Measurements from ENCODE around the gene CCNK.

Gene CCNK

GRCh38 chr14:99532310-99532709, 51.1 kb downstream of the CCNK start:
- DNase-seq, result no peak

GRCh38 chr14:99534333-99534732, 53.1 kb downstream of the CCNK start:
- DNase-seq, result no peak
- H3K27ac ChIP-seq, result peak overlapping the region; percentile 52; the same call in 1 of the 2 replicates
- H3K27me3 ChIP-seq (ENCODE audit: insufficient read depth, low read depth, severe bottlenecking), result no peaks in the 10 kb centered on the region
- H3K9me3 ChIP-seq (ENCODE audit: severe bottlenecking), result no peaks in the 10 kb centered on the region
- no peak for TF ChIP-seq CTCF (IDR thresholded peaks at IDR 0.05; ENCODE audit: low read depth, low read length)
- H3K4me3 ChIP-seq (ENCODE audit: low read depth, low read length), result no peak overlapping the region
- H3K36me3 ChIP-seq, result peaks cover 26% of the 10 kb centered on the region

More at GRCh38 chr14:99532310-99532709, 51.1 kb downstream of the CCNK start:
- Histone ChIP-seq H3K9me3 (ENCODE audit: severe bottlenecking) (no peaks in the 10 kb centered on the region), H3K36me3 (peaks cover 30% of the 10 kb centered on the region), H3K27me3 (ENCODE audit: insufficient read depth, low read depth, severe bottlenecking) (no peaks in the 10 kb centered on the region), H3K4me3 (ENCODE audit: low read depth, low read length) (no peak overlapping the region), H3K27ac (no peak overlapping the region)
- no peak for TF ChIP-seq CTCF (IDR thresholded peaks at IDR 0.05; ENCODE audit: low read depth, low read length)

- no peak for TF ChIP-seq CTCF (IDR thresholded peaks at IDR 0.05; ENCODE audit: low read depth, low read length)
- no peaks in the 10 kb centered on the region for H3K9me3 ChIP-seq (ENCODE audit: severe bottlenecking)
- peak; percentile 58 for DNase-seq
- H3K27me3 ChIP-seq (ENCODE audit: insufficient read depth, low read depth, severe bottlenecking), result no peaks in the 10 kb centered on the region
- H3K36me3 ChIP-seq, result peaks cover 23% of the 10 kb centered on the region
- H3K27ac ChIP-seq, result peak overlapping the region; percentile 52
- H3K4me3 ChIP-seq (ENCODE audit: low read depth, low read length), result no peak overlapping the region
These were observed 53.7 kb downstream of the CCNK start for GRCh38 chr14:99534863-99535262.

- TF ChIP-seq CTCF (IDR thresholded peaks at IDR 0.05; ENCODE audit: low read depth, low read length), result no peak
- no peaks in the 10 kb centered on the region for H3K9me3 ChIP-seq (ENCODE audit: severe bottlenecking)
- no peak for DNase-seq
- H3K4me3 ChIP-seq (ENCODE audit: low read depth, low read length), result no peak overlapping the region
- H3K27me3 ChIP-seq (ENCODE audit: insufficient read depth, low read depth, severe bottlenecking), result no peaks in the 10 kb centered on the region
- peaks cover 23% of the 10 kb centered on the region for H3K36me3 ChIP-seq
- H3K27ac ChIP-seq, result no peak overlapping the region; the same call in 1 of the 2 replicates
These were observed 54.2 kb downstream of the CCNK start for GRCh38 chr14:99535448-99535847.

- peaks cover 20% of the 10 kb centered on the region for H3K36me3 ChIP-seq
- H3K4me3 ChIP-seq (ENCODE audit: low read depth, low read length), result no peak overlapping the region
- peak overlapping the region; percentile 10; the same call in 1 of the 2 replicates for H3K27ac ChIP-seq
- H3K9me3 ChIP-seq (ENCODE audit: severe bottlenecking), result no peaks in the 10 kb centered on the region
- no peak for DNase-seq
- TF ChIP-seq CTCF (IDR thresholded peaks at IDR 0.05; ENCODE audit: low read depth, low read length), result no peak
- H3K27me3 ChIP-seq (ENCODE audit: insufficient read depth, low read depth, severe bottlenecking), result no peaks in the 10 kb centered on the region
These were observed 54.9 kb downstream of the CCNK start for GRCh38 chr14:99535908-99536778.

Data from WERI-Rb-1 (cell line).